ENCODE measurements around the gene TTC9B.
"Not testable (repeated sequence)": the region's sequence is repeated elsewhere in the genome, so short reads cannot be mapped to it uniquely, and the experiment has no call there.

TTC9B gene

DNA sequence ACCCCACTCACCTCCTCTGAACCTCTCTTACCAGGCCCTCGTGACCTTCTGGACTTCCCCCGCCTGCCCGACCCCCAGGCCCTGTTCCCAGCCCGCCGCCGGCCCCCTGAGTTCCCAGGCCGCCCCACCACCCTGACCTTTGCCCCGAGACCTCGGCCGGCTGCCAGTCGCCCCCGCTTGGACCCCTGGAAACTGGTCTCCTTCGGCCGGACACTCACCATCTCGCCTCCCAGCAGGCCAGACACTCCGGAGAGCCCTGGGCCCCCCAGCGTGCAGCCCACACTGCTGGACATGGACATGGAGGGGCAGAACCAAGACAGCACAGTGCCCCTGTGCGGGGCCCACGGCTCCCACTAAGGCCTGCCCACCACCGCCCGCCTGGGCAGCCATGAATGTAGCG is 3.2 kb downstream of the TTC9B start:
- DNase-seq (ENCODE audit: low spot score): no peak

DNA sequence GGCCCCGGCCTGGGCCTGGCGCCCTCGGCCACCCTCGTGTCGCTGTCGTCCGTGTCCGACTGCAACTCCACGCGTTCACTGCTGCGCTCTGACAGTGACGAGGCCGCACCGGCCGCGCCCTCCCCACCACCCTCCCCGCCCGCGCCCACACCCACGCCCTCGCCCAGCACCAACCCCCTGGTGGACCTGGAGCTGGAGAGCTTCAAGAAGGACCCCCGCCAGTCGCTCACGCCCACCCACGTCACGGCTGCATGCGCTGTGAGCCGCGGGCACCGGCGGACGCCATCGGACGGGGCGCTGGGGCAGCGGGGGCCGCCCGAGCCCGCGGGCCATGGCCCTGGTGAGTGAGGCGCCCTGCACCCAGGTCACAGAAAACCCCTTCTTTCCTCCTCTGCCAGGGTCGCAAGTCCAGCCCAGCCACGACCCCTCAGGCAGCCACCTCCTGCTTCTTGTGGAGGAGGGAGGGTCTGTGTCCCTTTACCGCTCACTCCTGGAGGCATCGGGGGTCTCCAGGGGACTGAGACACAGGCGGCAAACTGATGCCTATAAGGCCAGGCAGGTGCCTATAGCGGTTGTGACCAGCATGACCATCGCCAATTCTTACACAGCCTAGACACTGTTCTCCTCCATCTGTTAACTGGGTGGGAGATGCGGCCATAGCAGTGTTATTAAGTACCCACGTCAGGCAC is 4.2 kb downstream of the TTC9B start:
- DNase-seq (ENCODE audit: low spot score): no peak

DNA sequence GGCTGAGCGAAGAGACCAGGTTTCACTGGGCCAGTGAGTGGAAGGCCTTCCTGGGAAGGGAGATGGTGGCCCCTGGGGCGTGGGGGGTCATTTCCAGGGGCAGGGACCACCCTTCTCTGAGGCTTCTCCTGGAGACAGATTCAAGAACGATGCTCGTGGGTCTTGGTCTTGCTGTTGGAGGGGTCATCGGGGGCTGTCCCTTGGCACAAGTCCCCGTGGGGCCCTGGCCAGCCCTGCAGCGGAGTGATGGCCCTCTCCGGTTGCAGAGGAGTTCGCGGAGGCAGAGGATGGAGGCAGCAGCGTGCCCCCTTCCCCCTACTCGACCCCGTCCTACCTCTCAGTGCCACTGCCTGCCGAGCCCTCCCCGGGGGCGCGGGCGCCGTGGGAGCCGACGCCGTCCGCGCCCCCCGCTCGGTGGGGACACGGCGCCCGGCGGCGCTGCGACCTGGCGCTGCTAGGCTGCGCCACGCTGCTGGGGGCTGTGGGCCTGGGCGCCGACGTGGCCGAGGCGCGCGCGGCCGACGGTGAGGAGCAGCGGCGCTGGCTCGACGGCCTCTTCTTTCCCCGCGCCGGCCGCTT is 4.8 kb downstream of the TTC9B start:
- no peak for DNase-seq (ENCODE audit: low spot score)

DNA sequence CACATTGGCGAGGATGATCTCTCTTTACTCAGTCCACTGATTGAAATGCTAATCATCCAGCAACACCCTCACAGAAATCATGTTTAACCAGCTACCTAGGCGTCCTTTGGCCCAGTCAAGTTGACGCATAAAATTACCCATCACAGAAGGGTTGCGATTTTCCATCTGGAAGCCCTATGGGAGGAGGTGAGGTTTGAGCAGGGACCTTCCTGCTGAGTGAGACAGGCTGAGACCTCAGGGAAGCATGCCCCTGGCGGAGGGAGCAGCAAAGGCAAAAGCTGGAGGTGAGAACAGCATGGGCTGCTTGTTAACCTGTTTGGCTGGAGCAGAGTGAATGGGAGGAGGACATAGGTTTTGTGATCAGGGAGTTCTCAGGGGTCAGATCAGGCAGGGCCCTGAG is 7.3 kb downstream of the TTC9B start:
- DNase-seq (ENCODE audit: low spot score): no peak

DNA sequence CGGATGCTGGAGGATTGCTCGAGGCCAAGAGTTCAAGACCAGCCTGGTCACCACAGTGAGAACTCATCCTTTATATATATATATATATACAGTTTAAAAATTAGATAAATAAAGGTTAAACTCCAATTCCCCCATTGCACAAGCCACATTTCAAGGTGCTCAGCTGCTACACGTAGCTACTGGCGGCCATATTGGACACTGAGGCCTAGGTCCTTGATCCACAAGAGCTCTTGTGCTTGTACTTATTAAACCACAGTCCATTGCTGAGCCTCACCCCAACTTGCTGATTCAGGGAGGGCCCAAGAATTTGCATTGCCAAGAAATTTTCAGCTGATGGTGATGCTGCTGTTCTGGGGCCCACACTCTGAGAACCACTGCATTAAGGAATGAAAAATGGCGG is 9.6 kb downstream of the TTC9B start:
- DNase-seq (ENCODE audit: low spot score): no peak

DNA sequence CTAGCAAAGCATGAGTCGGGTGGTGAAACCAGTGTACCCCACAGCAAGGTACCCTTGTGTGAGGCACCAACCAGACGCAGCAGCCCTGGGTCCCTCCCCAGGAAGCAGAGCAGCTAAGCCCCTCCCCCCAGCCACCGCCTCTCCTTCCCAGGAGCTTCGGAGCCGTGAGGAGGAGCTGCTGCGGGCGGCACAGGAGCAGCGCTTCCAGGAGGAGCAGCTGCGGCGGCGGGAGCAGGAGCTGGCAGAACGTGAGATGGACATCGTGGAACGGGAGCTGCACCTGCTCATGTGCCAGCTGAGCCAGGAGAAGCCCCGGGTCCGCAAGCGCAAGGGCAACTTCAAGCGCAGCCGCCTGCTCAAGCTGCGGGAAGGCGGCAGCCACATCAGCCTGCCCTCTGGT is 12.4 kb downstream of the TTC9B start:
- DNase-seq (ENCODE audit: low spot score): no peak

DNA sequence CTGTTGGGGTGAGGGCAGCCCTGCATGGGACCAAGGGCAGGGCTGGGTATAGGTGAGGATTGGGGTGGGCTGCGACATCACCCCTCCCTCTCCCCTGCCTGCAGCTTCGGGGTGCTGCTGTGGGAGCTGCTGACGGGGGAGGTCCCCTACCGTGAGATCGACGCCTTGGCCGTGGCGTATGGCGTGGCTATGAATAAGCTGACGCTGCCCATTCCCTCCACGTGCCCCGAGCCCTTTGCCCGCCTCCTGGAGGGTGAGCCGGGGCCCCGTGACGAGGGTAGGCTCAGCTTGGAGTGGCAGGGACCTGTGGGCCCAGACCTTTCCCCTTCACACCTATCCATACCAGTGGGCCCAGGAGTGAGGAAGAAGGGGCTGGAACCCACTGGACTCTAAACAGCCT is 13.8 kb downstream of the TTC9B start:
- DNase-seq (ENCODE audit: low spot score): no peak

DNA sequence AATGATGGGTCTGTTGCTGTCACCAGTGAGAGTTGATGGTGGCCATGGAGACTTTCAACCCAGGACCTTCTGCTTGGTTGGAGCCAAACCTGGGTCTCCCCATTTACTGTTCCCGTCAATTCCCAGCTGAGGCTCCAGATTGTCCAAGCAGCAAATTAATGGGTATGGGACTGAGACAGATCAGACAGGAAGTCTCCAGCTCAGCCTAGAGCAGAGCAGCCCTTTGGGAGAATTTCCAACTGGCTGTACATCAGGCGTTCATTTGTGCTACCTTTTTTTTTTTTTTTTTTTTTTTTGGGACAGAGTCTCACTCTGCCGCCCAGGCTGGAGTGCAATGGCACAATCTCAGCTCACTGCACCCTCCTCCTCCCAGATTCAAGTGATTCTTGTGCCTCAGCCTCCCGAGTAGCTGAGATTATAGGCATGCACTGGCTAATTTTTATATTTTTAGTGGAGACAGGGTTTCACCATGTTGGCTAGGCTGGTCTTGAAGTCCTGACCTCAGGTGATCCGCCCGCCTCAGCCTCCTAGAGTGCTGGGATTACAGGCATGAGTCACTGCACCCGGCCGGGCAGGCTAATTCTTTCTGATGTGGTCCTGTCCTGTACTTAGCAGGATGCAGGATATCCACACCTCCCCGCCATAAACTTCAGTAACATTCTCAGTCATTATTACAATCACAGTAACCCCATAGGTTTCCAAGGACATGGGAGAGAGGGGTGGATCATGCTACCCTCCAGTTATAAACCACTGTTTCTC is 17.7 kb downstream of the TTC9B start:
- no peak for DNase-seq (ENCODE audit: low spot score)

DNA sequence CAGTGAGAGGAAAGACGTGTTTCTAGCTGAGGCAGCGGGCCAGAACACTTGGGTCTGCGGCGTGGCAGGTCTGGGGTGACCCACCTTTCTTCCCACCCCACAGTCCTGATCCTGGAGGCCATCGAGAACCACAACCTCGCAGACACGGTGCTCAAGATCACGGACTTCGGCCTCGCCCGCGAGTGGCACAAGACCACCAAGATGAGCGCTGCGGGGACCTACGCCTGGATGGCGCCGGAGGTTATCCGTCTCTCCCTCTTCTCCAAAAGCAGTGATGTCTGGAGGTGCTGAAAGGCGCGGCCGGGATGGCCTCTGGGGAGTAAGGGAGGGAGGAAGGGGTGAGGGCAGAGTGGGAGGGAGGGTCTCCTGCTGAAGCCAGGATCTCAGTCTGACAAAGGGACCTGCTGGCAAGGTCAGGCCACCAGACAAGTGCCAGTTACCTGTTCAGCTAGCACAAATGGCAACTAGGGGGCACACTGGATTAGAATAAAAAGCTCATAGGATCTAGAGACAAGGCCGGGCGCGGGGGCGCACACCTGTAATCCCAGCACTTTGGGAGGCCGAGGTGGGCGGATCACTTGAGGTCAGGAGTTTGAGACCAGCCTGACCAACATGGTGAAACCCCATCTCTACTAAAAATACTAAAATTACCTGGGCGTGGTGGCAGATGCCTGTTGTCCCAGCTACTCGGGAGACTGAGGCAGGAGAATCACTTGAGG is 19.8 kb downstream of the TTC9B start:
- no peak for DNase-seq (ENCODE audit: low spot score)

DNA sequence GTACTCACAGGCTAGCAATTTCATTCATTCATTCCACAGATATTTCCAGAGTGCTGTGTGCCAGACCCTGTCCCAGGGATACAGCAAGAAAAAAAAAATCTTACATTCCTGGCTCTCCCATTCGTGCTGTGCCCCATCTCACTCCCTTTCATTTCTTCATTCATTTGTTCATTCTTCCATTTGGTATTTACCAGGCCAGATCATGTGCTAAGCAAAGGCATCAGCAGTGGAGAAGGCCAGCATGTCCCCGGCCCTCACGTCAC is 24.7 kb downstream of the TTC9B start:
- DNase-seq (ENCODE audit: low spot score): no peak

DNA sequence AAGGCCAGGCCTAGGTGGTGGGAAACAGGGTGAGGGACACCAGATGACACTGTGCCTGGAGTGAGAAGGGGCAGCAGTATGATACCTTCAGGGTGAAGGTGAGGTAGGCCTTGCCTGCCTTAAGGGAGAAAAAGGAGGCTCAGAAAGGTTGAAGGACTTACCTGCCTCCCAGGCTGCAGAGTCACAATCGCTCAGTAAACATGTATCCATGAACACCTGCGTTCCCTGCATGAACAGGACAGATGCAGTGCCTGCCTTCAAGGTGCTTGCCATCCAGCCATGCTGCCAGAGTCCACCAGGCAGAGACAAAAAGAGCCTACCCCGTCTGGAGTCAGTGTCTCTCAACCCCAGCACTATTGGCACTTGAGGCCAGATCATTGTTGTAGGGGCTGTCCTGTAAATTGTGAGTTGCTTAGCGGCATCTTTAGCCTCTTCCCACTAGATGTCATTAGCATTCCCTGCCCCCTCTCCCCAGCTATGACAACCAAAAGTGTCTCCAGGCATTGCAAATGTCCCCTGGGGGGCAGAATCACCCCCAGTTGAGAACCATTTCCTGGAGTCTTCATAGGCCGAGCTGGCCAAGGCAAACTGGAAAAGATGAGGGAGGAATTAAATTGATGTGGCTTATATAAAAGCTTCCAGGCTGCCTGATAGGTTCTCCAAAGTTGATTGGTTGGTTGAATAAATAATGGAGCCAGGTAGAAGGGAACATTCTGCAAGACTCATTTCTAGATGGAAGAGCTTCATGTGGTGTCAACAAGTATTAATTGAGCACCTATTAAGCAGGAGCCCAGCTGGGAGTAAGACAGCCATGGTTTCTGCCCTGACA is 25.2 kb downstream of the TTC9B start:
- no peak for DNase-seq (ENCODE audit: low spot score)

DNA sequence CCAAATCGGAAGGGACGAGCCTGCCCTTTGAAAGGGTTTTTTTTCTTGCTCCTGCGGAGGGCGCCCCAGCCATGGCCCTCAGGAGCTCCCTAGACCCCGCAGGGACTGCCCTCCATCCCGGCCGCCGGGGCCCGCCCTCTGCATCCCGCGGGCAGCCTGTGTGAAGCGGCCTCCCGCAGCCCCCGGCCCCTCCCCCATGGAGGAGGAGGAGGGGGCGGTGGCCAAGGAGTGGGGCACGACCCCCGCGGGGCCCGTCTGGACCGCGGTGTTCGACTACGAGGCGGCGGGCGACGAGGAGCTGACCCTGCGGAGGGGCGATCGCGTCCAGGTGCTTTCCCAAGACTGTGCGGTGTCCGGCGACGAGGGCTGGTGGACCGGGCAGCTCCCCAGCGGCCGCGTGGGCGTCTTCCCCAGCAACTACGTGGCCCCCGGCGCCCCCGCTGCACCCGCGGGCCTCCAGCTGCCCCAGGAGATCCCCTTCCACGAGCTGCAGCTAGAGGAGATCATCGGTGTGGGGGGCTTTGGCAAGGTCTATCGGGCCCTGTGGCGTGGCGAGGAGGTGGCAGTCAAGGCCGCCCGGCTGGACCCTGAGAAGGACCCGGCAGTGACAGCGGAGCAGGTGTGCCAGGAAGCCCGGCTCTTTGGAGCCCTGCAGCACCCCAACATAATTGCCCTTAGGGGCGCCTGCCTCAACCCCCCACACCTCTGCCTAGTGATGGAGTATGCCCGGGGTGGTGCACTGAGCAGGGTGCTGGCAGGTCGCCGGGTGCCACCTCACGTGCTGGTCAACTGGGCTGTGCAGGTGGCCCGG is 26.1 kb downstream of the TTC9B start:
- peak; percentile 85 for DNase-seq (ENCODE audit: low spot score)

DNA sequence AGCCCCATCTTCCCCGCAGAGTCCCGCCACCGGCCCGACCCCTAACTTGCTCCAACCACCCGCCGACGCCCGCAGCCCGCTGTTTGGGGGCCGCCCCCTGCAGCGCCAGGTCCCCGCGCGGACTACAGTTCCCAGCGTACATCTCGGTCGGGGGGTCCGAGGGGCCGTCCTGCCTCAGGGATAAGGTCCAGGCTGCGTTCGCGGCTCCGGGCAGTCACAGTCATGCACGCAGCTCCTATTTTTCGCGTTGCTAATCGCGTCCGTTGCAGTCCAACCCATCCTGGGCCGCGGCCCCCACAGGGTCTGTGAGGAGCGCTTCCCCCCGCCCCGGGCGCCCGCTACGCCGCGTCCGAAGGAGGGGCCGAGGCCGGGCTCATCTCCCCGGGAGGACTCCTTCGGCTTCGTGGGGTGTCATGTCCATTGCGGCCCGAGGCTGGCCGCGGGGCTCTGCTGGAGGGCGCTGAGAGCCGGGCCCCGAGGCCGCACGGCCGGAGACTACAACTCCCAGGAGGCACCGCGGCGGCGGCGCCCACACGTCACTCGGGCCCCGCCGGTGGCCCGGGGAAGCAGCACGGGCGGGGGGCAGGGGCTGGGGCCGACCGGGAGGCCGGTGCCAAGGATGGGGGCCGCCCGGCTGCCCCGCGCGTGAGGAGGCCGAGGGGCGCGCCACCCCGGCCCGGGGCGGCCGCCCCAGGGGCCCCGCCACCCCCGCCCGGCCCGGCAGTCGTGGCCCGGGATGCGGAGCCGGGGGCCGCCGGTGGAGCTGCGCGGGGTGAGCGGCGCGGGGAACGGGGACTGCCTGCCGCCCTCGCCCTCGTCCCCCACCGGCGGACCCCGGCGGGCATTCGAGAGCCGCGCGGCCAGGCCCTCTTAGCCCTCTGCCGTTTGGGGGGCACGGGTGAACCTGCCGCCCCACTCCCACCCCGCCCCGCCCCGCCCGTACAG is 27.0 kb downstream of the TTC9B start, which contains the start of gene MAP3K10:
Gene MAP3K10, plus strand, starts transcription at position 536 of the 945 bp plus-strand sequence. CDS start 606 bp downstream, outside the sequence.
- DNase-seq (ENCODE audit: low spot score): peak; percentile 83

DNA sequence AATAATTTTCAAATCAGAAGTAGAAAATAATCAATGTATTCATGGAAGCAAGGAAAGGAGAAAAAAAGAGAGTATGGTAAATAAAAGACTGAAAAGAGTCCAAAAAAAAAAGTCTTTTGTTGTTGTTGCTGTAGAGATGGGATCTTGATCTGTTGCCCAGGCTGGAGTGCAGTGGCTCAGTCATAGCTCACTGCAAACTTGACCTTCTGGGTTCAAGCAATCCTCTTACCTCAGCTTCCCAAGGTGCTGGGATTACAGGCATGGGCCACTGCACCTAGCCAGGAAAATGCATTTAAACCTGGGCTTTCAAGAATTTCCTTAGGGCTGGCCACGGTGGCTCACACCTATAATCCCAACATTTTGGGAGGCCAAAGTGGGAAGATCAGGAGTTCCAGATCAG is 33.9 kb downstream of the TTC9B start:
- DNase-seq (ENCODE audit: low spot score): no peak

DNA sequence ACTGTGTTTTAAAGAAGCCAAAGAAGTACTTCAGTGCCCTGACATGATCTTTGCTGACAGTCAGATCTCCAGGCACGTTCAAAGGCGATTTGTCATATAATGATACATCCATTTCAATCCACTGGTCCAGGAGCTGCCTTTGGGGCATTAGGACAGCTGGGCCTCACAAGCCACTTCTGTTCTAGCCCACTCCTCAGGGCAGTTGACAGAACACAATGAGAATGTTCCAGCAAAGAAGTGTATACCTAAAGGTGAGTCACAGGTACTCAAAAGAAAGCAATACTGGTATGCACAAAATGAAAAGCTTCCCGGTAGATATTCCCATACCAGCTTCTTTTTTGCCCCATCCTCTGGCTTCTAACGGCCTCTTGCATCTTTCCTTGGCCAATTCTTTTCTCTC is 39.4 kb downstream of the TTC9B start:
- no peak for DNase-seq (ENCODE audit: low spot score)

DNA sequence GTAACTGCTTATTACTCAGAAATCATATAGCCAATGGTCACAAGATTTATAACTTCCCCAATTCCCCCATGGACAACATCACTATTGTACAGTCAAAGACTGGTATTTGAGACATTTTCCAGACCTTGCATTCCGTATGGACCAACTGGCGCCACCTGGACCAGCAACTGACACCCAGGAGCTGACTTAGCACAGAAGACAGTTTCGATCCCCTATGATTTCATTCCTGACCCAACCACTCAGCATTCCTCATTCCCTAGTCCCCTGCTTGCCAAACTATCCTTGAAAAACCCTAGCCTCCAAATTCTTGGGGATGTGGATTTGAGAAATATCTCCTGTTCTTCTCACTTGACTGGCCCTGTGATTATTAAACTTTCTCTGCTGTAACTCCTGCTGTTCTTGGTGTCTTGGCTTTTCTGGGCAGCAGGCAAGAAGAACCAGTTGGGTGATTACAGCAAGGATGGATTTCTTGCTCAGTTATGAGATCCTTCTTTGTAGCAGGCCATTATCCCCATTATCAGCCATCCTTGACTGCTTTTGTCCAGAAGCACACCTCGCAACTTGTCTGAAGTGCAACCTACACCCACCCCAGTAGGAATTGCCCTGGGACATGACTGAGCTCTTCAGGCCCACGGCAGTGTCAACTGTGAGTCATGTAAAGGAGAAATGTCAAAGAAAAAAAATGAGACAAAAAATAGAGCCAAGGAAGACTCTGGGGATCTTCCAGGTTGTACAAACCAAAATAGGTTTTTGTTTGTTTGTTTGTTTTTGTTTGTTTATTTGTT is 40.7 kb downstream of the TTC9B start:
- DNase-seq (ENCODE audit: low spot score): no peak

DNA sequence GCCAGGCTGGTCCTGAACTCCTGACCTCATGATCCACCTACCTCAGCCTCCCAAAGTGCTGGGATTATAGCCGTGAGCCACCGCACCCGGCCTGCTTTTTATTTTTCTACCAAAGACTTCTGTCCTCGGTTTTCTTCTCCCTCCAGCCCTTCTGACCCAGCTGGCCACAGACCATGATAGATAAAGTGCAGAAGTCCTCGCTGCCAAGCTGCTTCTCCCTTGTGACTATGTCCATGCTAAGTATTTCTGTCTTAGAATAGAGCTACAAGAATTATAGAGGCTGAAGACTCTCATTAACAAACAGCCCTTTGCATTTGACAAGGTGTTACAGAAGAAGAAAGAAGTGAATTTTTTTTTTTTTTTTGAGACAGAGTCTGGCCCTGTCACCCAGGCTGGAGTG is 42.4 kb downstream of the TTC9B start:
- no peak for DNase-seq (ENCODE audit: low spot score)

DNA sequence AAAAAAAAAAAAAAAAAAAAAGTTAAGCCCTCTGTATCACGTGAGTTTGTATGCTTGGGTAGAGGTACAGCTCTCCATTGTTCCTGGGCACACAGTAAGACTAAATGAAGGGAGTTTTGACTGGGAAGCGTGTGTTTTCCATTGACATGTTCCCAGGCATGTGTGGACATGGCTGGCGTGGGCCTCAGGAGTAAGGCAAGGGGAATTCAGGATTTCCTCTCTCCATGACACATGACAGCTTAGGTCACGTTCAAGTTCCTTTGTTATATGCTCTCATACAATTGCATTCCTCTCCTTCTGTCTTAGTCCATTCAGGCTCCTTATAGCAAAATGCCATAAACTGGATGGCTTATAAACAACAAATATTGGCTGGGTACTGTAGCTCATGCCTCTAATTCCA is 44.1 kb downstream of the TTC9B start:
- DNase-seq (ENCODE audit: low spot score): no peak

DNA sequence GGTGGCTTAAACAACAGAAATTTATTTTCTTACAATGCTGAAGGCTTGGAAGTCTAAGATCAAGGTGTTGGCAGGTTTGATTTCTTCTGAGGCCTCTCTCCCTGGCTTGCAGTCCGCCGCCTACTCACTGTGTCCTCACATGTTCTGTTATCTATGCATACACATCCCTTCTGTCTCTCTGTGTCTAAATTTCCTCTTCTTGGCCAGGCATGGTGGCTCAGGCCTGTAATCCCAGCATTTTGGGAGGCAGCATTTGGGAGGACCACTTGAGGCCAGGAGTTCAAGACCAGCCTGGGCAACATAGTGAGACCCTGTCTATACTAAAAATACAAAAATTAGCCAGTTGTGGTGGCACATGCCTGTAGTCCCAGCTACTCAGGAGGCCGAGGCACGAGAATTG is 46.9 kb downstream of the TTC9B start:
- not testable (repeated sequence) for DNase-seq (ENCODE audit: low spot score)
